Hematopoietic multipotent progenitor cell treated with erythropoietin and hydrocortisone succinate and interleukin-3 and kit ligand, for 8 days (in vitro differentiated cells): ENCODE data around the gene SPRR2F.

Experiments used
- DNase-seq: peaks from one replicate; pipeline ENCODE4 v3.0.0-alpha.2; 2015

Gene SPRR2F

GRCh38 chr1:153072806-153073726 is 40.2 kb downstream of the SPRR2F start:
- peak; percentile 65 for DNase-seq

- DNase-seq = no peak
These were observed 41.8 kb downstream of the SPRR2F start, which contains the start of gene SPRR2B for GRCh38 chr1:153071511-153071910. Gene SPRR2B, minus strand, starts transcription at chr1:153071611. Its CDS starts 772 bp downstream, at chr1:153070839.

GRCh38 chr1:153070243-153070642 is 43.1 kb downstream of the SPRR2F start:
- no peak for DNase-seq
